GM12878 (cell line): ENCODE measurements around the gene PPP1R12B. TPM values are rescaled to one million over a fixed set of nuclear protein-coding genes. Genes with fewer than 3 reads are reported as not detected.
"Not testable (repeated sequence)": the region's sequence is repeated elsewhere in the genome, so short reads cannot be mapped to it uniquely, and the experiment has no call there.

Experiments used
- ATAC-seq: fragments of 200-7000 bp; cut with Tn5 transposase; 3 replicates; pipeline ENCODE4 v1.9.1; 2020; ENCODE audit warnings: mild to moderate bottlenecking, moderate library complexity
- BruUV-seq: library from RNA; stranded (reverse); fragments of 400-500 nt; replicated peaks from 2 replicates; lab custom pipeline; 2021; lab: Mats Ljungman, UMichigan
- CTCF ChIA-PET: fragments of 300-600 bp; sonication (Branson Sonifier 250); formaldehyde crosslinking; extraction: SDS; loops from one replicate; lab custom pipeline; 2021; ENCODE audit warnings: inconsistent platforms; lab: Yijun Ruan, JAX
- POLR2A ChIA-PET: fragments of 350-600 bp; formaldehyde crosslinking; extraction: SDS; loops from one replicate; lab custom pipeline; 2021; ENCODE audit warnings: inconsistent platforms; lab: Charles Lee
- RAD21 ChIA-PET: fragments of 300-600 bp; sonication (Branson Sonifier 250); formaldehyde crosslinking; loops from one replicate; lab custom pipeline; 2023; ENCODE audit warnings: antibody characterized with exemption; ENCODE audit not compliant: unreplicated experiment; lab: Charles Lee
- SMC1A ChIA-PET: fragments of 300-600 bp; sonication (Branson Sonifier 250); formaldehyde crosslinking; loops from one replicate; lab custom pipeline; 2023; ENCODE audit not compliant: unreplicated experiment, uncharacterized antibody; lab: Charles Lee
- DNase-seq: peaks from one replicate; pipeline ENCODE4 v3.0.0-alpha.2; 2011; ENCODE audit warnings: low read depth, low spot score
- FAIRE-seq: peaks from 3 replicates; lab custom pipeline; 2011; peaks lifted over from hg19 to GRCh38; lab: Jason Lieb, UNC
- H2AFZ ChIP-seq: 2 replicates; pipeline ENCODE4 v1.6.0; 2011; ENCODE audit warnings: low read depth, low read length, control low read depth; ENCODE audit not compliant: control insufficient read depth
- H3K27ac ChIP-seq: 2 replicates; pipeline ENCODE4 v1.5.1; 2011; ENCODE audit warnings: control low read depth; ENCODE audit not compliant: control insufficient read depth, insufficient read depth
- H3K27me3 ChIP-seq, 2 experiments: replicated peaks in 1 of 2; 2 replicates each; pipeline versions ENCODE4 v1.6.0 to v1.6.1; 2011; ENCODE audit warnings: low read length in 1 of 2; ENCODE audit not compliant: control insufficient read depth in 2 of 2, insufficient read depth in 2 of 2
- H3K36me3 ChIP-seq, 2 experiments: 2 replicates each; pipeline ENCODE4 v1.5.1; 2011; ENCODE audit warnings: low read length in 1 of 2; ENCODE audit not compliant: control insufficient read depth in 2 of 2, insufficient read depth in 2 of 2
- H3K4me1 ChIP-seq: 2 replicates; pipeline ENCODE4 v1.6.1; 2011; ENCODE audit warnings: mild to moderate bottlenecking, low read length, moderate library complexity, mixed read lengths; ENCODE audit not compliant: control insufficient read depth, insufficient read depth
- H3K4me2 ChIP-seq: 2 replicates; pipeline ENCODE4 v1.6.0; 2011; ENCODE audit warnings: control low read depth; ENCODE audit not compliant: control insufficient read depth, insufficient read depth
- H3K4me3 ChIP-seq: fragments of 200-600 bp; sonication (generic); 2 replicates; pipeline ENCODE4 v1.5.1; 2016
- H3K79me2 ChIP-seq: 2 replicates; pipeline ENCODE4 v1.6.0; 2011; ENCODE audit warnings: low read length; ENCODE audit not compliant: control insufficient read depth, insufficient read depth
- H3K9ac ChIP-seq: 2 replicates; pipeline ENCODE4 v1.8.0; 2011; ENCODE audit warnings: low read length, control low read depth, mixed read lengths; ENCODE audit not compliant: control insufficient read depth, insufficient read depth
- H3K9me3 ChIP-seq: replicated peaks from 3 replicates; pipeline ENCODE4 v1.5.1; 2011; ENCODE audit warnings: mild to moderate bottlenecking, low read length; ENCODE audit not compliant: control insufficient read depth, insufficient read depth
- H4K20me1 ChIP-seq: 2 replicates; pipeline ENCODE4 v1.6.0; 2011; ENCODE audit not compliant: control insufficient read depth, insufficient read depth
- CREB1 ChIP-seq: IDR thresholded peaks from 2 replicates; pipeline ENCODE4 v1.6.1; 2012; ENCODE audit warnings: low read depth, mild to moderate bottlenecking, inconsistent platforms
- CREM ChIP-seq: IDR thresholded peaks from 2 replicates; pipeline ENCODE4 v1.6.1; 2014; ENCODE audit warnings: antibody characterized with exemption, low read depth
- NR2C1 ChIP-seq: fragments of 450-650 bp; IDR thresholded peaks from 2 replicates; pipeline ENCODE4 v1.6.1; 2017; ENCODE audit warnings: antibody characterized with exemption, mild to moderate bottlenecking, moderate library complexity
- NR2C2 ChIP-seq: IDR thresholded peaks from 2 replicates; pipeline ENCODE4 v1.6.1; 2011; ENCODE audit warnings: borderline replicate concordance, low read depth; ENCODE audit not compliant: control insufficient read depth, insufficient read length
- STAT3 ChIP-seq: IDR thresholded peaks from 2 replicates; pipeline ENCODE4 v1.6.1; 2011; ENCODE audit warnings: low read depth, low read length, improper control_type of control experiment
- ZNF687 ChIP-seq: fragments of 450-650 bp; IDR thresholded peaks from 2 replicates; pipeline ENCODE4 v1.6.1; 2017; ENCODE audit warnings: mild to moderate bottlenecking, moderate library complexity
- WGBS: methylation state at CpG from one replicate; pipeline ENCODE4 v1.1.6; 2016; ENCODE audit warnings: low lambda C conversion rate; ENCODE audit not compliant: insufficient replicate concordance, insufficient coverage; ENCODE audit errors: missing lambda C conversion rate; 5-methylcytosine and 5-hydroxymethylcytosine counted together
- in situ Hi-C: fragments of 300-500 bp; cut with MboI; formaldehyde crosslinking; loops from 9 replicates; pipeline ENCODE4 v1.14.3; 2018; ENCODE audit warnings: mixed read lengths
- intact Hi-C: fragments of 100-400 bp; cut with micrococcal nuclease; formaldehyde crosslinking; loops from one replicate; pipeline ENCODE4 v1.14.2; 2022; ENCODE audit not compliant: unreplicated experiment
- polyA plus RNA-seq, 11 experiments: library from polyadenylated mRNA; depleted of rRNA in 4 of 11; unstranded in 6 of 11; stranded (reverse) in 5 of 11; fragments of >200 nt; fragmentation: Nextera tagmentation in 4 of 11; fragmentation: Illumina TruSeq in 1 of 11; extraction: Ambion mirVana in 4 of 11; extraction: Trizol in 1 of 11; gene quantifications; 1 replicate in 1 of 11; 2 replicates in 10 of 11; pipeline versions ENCODE4 v1.2.1 to v1.2.3, GENCODE V29; 2011 to 2016; ENCODE audit warnings: inconsistent platforms in 2 of 11, missing spikeins in 2 of 11, low read depth in 1 of 11
- total RNA-seq, 4 experiments: library from RNA; depleted of rRNA in 3 of 4; stranded (reverse); fragments of >200 nt in 3 of 4; fragmentation: Illumina TruSeq in 1 of 4; extraction: Trizol in 1 of 4; gene quantifications; 2 replicates each; pipeline versions ENCODE4 v1.2.1 to v1.2.3, GENCODE V29; 2013 to 2021
- TF ChIP-seq, protein P1 (sequence below): IDR thresholded peaks from 2 replicates; pipeline ENCODE4 v1.6.1; 2012; ENCODE audit warnings: low read depth, low read length, improper control_type of control experiment

The PPP1R12B gene
- total and polyA plus RNA-seq, 10 of the 15 experiments (the other 5 are each of a cell fraction or from before 2014, with no cell fraction given): 0.29 to 9.4 (median 4.7) TPM

- no peak for TF ChIP-seq ZNF687
- TF ChIP-seq CREB1: no peak
- TF ChIP-seq STAT3: no peak
- no peak for TF ChIP-seq NR2C2
- no peak for TF ChIP-seq CREM
- TF ChIP-seq, protein P1, sequence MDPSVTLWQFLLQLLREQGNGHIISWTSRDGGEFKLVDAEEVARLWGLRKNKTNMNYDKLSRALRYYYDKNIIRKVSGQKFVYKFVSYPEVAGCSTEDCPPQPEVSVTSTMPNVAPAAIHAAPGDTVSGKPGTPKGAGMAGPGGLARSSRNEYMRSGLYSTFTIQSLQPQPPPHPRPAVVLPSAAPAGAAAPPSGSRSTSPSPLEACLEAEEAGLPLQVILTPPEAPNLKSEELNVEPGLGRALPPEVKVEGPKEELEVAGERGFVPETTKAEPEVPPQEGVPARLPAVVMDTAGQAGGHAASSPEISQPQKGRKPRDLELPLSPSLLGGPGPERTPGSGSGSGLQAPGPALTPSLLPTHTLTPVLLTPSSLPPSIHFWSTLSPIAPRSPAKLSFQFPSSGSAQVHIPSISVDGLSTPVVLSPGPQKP: no peak
- TF ChIP-seq NR2C1: no peak
Measured at GRCh38 chr1:202411422-202411821, 62.9 kb downstream of the PPP1R12B start (continued).

DNA sequence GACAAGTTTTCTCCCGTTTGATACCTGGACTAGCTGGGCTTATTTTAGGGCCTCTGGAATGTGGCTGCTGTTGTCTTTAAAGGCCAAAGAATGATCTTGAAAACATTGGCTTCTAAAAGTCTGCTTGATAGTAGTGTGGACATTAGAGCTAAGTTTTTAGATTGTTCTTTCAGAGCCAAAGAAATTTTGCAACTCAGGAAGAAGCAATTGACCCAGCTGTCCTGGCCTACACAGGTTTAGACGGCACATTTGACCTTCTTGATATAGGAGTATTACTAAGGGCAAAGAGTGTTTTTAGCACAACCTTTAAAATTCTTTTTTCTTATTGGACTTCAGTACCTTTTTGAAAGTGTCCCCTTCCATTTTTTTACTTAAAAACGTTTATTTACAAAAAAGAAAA, 63.9 kb downstream of the PPP1R12B start:
- WGBS: 67% methylated on average over 3 of the region's 3 CpGs
- intact Hi-C loops, H3K27me3 ChIP-seq, H4K20me1 ChIP-seq, DNase-seq, H3K36me3 ChIP-seq, CTCF ChIA-PET, RAD21 ChIA-PET, H3K4me1 ChIP-seq, SMC1A ChIA-PET, H3K4me3 ChIP-seq, in situ Hi-C loops, BruUV-seq, H2AFZ ChIP-seq, H3K9me3 ChIP-seq, FAIRE-seq, H3K27ac ChIP-seq, H3K4me2 ChIP-seq, POLR2A ChIA-PET, ATAC-seq, H3K79me2 ChIP-seq, H3K9ac ChIP-seq: not testable (repeated sequence)
